Middle frontal gyrus (tissue), 1 donor: ENCODE results near the gene RHOT1.
"Not testable (repeated sequence)": the region's sequence is repeated elsewhere in the genome, so short reads cannot be mapped to it uniquely, and the experiment has no call there.

ENCODE experiments used
- DNase-seq: peaks from one replicate; pipeline ENCODE4 v3.0.0-alpha.2; 2015; ENCODE audit warnings: low spot score; ENCODE audit errors: extremely low spot score

RHOT1 gene

DNA sequence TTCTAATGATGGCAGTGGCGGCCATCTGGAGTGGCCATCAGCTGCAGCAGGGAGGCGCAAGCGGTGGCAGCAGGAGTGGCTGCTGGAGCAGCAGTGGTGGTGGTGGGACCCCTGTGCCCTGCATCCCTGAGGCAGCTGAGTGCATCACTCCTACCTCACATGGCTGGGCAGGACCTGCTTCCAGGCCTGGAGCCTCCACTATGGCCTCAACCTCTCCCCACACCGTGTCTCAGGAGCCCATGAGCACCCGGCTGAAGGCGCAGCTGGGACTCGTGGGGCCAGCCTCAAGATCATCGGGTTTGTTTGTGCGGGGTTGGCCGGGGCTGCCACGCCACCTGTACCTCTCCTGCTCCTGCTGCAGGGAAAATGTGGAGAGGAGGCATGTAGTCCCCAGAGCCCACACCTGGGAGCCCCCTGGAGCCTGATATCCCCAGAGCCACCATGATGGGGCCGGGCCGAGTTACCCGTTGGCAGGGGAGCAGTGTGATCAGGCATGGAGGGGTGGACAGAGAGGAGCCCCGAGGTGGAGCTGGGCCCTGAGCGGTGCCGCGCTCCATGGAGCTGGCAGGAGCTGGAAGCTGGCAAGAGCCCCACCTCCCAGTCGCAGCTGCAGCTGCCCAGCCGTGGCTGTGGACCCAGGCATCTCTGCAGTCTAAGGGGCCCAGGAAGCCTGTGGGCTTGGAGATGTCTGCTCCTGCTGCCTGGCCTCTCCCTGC is 16.7 kb downstream of the RHOT1 start:
- no peak for DNase-seq

DNA sequence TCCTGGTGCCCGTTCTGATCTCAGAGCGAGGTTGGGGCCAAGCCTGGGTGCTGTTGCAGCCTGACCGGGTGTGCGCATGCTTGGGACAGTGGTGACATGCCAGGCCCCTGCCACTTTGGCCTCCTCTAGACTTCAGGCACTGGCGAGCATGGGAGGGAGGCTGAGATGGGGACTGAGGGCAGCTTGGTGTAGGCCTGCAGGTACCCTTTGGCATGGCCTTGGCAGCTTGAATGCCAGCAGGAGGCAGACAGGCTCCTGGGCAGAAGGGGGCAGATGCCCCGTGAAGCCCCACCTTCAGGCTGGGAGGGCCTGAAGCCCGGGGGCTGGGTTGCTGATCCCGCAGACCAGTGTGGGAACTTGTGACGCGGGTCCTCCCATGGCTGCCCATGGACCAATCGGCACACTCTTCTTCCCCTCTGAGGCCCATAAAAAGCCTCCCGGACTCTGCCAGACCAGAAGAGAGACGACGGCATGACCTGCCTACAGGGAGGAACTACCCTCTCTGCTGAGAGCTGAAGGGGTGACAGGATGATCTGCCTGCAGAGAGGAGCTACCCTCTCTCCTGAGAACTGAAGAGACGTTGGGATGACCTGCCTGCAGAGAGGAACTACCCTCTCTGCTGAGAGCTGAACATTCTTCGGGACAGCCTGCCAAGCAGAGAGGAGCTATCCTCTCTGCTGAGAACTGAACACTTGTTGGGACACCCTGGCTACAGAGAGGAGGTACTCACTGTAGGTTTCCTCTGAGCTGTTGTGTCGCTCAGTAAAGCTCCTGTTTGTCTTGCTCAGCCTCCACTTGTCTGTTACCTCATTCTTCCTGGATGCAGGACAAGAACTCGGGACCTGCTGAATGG is 17.5 kb downstream of the RHOT1 start:
- no peak for DNase-seq

DNA sequence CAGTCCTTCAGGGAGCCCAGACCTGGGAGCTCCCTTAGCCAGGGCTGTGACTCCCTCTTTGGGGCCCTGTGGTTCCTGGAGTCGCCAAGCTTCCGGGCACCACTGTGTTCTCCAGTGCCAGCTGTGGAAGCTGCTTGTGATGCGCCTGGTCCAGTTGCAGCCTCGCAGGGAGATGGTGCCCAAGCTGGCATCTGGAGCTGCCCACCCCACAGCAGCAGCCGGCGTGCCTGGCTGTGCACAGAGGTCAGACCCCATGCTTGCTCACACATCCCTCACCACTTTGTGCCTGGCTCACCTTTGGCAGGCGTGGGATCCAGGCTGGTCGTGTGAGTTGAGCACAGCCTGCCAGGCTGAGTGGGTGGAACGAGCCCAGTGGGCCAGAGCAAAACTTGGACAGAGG is 18.2 kb downstream of the RHOT1 start:
- no peak for DNase-seq

DNA sequence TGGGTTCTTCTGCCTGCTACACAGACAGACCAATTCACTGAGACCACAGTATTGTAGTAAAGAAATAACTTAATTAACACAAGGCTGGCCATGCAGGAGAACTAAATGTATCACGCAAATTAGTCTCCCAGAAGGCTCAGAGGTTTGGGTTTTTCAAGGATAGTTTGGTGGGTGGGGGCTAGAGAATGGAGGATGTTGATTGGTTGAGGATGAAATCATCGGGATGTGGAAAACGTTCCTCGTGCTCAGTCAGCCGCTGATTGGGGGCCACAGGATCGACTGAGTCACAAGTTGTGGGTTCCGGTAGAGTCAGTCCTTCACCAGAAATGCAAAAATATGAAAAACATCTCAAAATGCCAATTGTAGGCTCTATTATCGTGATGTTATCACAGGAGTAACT is 18.7 kb downstream of the RHOT1 start:
- no peak for DNase-seq

DNA sequence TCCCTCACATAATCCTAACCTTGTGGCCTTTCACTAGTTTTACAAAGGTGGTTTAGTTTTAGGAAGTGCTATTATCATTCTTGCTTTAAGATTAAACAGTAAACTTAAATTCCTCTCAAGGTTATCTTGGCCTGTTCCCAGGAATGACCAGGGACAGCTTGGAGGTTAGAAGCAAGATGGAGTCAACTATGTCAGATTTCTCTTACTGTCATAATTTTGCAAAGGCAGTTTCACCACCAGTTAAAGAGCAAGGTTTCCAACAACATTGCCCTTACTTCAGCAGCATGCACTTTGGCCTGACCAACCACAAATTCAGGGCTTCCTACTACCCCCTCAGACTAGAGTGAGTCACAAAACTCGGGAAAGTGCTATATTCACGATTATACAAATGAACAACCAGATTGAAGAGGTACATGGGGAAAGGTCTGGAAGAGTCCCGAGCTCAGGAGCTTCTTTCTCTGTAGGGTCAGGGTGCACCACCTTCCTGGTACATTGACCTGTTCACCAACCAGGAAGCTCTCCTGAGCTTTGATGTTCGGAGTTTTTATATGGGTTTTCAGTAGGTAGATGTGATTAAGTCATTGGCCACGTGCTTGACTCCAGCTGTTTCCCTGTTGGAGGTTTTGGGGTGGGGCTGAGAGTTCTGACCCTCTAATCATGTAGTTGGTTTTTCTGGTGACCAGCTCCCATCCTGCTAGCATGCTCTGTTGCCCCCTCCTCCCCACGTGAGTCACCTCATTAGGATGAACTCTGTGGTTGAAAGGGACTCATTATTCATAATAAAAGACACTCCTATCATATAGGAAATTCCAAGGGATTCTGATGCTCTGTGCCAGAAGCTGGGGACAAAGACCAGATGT is 19.4 kb downstream of the RHOT1 start:
- DNase-seq, result no peak

DNA sequence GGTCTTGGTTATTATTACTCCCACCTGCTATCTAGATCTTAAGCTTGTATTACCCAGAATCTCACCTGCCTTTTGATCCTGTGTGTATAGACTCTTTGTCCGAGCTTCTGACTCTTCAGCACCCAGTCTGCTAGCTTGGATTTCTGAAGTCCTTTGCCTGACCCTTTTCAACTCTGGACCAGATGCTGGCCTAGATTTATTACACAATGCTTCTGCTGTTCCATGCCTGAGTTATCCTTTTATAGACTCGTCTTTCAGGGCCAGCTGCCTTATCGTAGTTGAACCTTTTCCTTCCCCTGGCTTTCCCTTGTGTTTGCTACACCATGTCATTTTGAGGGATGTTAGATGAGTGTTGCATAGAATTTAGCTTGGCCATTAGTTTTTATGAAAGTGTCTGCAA is 32.6 kb downstream of the RHOT1 start:
- DNase-seq, result no peak

DNA sequence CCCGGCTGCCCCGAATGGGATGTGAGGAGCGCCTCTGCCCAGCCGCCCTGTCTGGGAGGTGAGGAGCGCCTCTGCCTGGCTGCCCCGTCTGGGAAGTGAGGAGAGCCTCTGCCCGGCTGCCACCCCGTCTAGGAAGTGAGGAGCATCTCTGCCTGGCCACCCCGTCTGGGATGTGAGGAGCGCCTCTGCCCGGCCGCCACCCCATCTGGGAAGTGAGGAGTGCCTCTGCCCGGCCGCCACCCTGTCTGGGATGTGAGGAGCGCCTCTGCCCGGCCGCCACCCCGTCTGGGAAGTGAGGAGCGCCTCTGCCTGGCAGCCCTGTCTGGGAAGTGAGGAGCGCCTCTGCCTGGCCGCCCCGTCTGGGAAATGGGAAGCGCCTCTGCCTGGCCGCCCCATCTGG is 36.4 kb downstream of the RHOT1 start:
- DNase-seq, result not testable (repeated sequence)

DNA sequence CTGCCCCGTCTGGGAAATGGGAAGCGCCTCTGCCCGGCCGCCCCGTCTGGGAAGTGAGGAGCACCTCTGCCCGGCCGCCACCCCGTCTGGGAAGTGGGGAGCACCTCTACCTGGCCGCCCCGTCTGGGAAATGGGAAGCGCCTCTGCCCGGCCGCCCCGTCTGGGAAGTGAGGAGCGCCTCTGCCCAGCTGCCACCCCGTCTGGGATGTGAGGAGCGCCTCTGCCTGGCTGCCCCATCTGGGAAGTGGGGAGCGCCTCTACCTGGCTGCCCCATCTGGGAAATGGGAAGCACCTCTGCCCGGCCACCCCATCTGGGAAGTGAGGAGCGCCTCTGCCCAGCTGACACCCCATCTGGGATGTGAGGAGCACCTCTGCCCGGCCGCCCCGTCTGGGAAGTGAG is 36.8 kb downstream of the RHOT1 start:
- DNase-seq, result not testable (repeated sequence)

DNA sequence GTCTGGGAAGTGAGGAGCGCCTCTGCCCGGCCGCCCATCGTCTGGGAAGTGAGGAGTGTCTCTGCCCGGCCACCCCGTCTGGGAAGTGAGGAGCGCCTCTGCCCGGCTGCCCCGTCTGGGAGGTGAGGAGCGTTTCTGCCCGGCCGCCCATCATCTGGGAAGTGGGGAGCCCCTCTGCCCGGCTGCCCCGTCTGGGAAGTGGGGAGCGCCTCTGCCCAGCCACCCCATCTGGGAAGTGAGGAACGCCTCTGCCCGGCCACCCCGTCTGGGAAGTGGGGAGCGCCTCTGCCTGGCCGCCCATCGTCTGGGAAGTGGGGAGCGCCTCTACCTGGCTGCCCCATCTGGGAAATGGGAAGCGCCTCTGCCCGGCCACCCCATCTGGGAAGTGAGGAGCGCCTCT is 37.2 kb downstream of the RHOT1 start:
- not testable (repeated sequence) for DNase-seq

DNA sequence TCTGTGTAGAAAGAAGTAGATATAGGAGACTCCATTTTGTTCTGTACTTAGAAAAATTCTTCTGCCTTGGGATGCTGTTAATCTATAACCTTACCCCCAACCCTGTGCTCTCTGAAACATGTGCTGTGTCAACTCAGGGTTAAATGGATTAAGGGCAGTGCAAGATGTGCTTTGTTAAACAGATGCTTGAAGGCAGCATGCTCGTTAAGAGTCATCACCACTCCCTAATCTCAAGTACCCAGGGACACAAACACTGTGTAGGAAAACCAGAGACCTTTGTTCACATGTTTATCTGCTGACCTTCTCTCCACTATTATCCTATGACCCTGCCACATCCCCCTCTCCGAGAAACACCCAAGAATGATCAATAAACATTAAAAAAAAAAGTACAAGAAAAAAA is 38.0 kb downstream of the RHOT1 start:
- not testable (repeated sequence) for DNase-seq

DNA sequence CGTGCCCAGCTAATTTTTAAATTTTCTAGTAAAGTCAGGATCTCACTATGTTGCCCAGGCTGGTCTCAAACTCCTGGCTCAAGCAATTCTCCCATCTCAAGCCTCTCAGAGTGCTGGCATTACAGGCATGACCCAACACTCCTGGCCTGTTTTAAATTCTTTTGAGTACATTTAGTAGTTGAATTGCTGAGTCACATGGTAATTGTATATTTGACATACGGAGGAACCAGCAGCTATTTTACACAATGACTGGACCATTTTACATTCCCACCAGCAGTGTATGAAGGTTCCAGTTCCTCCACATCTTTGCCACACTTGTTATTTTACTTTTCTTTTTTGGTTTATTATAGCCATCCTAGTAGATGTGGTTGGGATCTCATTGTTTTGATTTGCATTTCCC is 43.6 kb downstream of the RHOT1 start:
- DNase-seq, result no peak

DNA sequence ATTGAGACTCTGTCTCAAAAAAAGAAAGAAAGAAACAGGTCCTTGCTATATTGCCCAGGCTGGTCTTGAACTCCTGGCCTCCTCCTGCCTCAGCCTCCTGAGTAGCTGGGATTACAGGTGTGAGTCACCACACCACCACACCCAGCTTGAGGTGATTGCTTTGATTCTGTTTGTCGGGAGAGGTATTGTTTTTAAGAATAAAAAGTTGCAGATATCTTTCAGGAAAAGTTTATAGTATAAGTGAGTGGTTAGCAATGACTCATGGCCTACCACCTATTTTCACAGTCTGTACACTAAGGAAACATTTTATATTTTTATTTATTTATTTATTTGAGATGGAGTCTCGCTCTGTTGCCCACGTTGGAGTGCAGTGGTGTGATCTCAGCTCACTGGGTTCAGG is 45.0 kb downstream of the RHOT1 start:
- DNase-seq, result no peak

DNA sequence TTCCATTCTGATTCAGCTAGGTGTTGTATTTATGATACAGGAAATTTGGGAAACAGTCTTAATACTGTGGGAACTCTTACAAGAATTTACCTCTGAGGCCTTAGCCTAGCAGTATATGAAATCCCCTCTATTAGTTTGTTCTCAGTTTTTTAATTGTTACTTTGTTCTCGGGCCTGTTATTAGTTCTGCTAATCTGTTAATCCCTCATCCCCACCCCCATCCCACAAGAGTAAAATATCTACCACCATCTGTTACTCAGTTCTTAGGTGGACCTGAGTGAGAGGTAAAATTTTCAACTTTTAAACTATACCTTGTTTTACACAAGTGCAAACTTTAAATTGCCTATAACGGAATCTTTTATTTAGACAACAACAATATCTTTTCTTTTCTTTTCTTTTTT is 47.0 kb downstream of the RHOT1 start:
- no peak for DNase-seq

DNA sequence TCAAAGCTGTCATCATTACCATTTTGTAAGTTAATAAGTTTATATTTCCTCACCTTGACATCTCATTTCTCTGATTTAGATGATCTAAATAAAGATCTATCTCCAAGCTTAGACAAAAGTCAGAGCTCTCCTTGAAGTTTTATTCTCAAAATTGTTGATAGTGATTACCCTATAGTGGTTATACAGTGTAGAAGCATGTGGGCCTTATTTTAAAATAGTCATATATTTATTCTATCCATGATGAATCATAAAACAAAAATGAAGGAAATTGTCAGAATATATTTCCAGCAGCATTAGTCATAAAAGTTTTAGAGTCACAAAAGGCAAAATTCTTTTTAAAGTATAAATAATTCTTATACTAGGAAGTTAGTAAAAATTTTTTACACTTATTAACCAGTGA is 49.0 kb downstream of the RHOT1 start:
- no peak for DNase-seq

DNA sequence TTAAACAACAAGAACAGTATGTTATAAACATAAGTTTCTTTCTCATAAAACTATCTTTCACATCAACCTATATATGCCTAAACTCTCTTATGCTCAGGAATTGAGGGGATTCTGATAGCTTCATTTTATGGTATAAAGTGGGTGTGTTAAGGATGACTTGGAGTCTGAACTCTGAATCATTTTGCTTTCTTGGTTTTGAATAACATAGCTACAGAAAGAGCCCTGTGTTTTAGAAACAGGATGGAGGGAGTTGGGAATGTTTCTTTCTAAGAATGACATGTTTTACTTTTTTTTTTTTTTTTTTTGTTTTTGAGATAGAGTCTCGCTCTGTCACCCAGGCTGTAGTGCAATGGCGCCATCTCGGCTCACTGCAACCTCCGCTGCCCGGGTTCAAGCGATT is 50.1 kb downstream of the RHOT1 start:
- no peak for DNase-seq

DNA sequence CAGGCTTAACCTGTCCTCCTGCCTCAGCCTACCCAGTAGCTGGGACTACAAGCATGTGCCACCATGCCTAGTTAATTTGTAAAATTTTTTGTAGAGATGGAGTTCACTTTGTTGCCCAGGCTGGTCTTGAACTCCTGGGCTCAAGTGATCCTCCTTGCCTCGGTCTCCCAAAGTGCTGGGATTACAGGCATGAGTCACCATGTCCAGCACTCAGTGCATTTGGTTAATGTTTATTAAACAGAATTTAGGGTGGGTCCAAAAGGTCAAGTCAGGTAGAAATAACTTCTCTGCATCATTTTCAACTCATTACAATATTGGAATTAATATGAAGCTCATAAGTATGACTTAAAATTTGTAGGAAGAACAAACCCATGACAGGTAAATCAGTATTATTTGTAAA is 55.7 kb downstream of the RHOT1 start:
- no peak for DNase-seq

DNA sequence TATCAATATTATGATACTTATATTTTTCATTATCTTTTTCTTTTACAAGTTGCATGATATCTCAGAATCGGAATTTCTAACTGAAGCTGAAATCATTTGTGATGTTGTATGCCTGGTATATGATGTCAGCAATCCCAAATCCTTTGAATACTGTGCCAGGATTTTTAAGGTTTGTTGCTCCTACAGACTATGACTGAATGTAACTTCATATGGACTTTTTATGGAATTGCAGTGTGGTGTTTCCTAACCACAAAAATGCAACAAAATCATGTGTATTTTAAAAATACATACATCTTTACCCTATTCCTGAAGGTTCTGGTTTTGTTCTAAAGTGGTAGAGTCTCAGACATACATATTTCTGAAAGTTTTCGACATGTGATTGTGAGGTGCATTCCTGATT is 64.6 kb downstream of the RHOT1 start:
- no peak for DNase-seq

DNA sequence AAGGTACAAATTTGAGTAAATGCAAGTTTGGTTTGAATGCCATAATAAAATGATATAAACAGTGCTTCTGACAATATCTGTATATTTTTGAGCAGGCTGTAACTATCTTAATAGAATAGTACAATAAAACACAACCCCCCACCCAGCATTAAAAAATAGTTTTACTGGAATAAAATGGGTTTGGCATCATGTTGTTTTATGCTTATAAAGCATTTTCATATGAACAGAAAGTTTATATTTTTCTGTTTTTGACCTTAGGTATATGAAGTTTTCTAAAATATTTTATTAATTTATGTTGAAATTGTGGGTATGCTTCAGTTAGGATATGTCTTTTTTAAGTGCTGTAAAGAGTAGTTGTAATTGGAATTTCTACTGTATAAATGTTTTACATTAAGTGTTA is 66.1 kb downstream of the RHOT1 start:
- no peak for DNase-seq

DNA sequence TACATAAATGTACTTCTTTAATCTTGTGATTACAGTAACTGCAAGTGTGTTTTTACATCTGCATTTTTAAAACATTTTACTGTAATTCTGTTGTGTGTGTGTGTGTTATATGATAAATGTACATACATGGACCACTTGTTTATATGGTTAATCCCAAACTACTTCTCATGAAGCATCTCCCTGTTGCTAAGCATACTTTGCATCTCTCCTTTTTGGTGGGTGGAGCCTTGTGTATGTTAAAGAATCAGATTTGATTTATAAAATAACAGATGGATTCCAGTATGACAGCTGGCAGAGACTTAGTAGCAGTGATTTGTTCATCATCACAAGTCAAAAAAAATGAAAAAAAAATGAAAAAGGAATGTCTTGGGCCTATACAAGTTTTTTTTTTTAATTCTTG is 67.3 kb downstream of the RHOT1 start:
- no peak for DNase-seq

DNA sequence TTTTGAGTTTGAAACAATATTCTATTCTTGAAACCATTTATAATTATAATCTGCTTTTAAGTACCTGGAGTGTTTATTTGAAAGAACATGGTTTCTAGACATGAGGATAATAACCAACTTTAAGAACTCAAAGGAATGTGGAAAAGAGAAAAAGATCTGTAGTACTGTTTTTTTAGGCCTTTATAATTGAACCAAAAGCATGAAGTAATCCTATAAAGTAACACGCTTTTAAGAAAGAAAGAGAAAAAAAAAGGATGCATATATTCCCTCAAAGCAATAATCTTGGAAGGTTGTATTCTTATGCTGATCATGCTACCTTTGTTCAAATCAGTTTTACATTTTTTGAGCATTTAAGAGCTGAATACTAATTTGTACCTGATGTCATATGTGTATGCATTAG is 69.4 kb downstream of the RHOT1 start:
- no peak for DNase-seq

DNA sequence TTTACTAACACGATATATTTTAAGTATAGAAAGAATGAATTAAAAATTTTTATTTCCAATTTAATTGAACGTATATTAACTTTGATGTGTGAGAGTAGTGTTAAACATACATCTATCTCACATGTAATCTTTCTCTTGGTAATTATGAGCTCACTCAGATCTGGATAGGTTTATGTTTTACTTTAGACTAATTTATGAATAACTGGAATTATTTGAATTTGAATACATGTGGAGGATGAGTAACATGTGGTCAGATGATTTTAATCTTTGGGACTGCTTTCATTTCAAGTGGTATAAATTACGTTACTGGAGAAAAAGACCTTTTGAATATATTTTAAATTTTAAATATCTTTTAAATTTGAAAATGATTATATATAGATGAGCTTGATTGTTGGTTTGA is 73.4 kb downstream of the RHOT1 start:
- DNase-seq, result no peak

DNA sequence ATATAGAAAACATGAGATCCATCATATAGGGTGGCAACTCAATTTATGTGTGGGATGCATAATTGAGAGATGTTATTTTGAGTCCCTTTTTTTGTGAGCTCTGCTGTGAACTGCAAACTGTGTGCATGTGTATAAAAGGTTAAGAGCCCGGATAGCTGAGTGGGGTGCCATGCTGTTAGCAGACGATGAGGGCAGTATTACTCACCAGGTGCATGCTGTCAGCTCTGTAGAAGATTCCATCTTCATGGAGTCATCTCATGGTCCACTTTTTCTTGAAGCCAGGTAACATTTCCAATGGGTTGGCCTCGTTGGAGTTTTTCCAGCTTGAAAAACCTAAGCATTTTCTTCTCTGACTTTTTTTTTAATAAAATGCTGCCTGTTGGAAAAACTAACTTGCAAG is 80.3 kb downstream of the RHOT1 start:
- DNase-seq, result no peak
